HG02938 (cell line): ENCODE data around the gene SEMA3E.
"Not testable (repeated sequence)": the region's sequence is repeated elsewhere in the genome, so short reads cannot be mapped to it uniquely, and the experiment has no call there.

Experiments used
- ATAC-seq: cut with Tn5 transposase; IDR thresholded peaks from one replicate; pipeline ENCODE4 v1.9.1; 2021; ENCODE audit warnings: mild to moderate bottlenecking, moderate library complexity; ENCODE audit not compliant: unreplicated experiment

The SEMA3E gene

DNA sequence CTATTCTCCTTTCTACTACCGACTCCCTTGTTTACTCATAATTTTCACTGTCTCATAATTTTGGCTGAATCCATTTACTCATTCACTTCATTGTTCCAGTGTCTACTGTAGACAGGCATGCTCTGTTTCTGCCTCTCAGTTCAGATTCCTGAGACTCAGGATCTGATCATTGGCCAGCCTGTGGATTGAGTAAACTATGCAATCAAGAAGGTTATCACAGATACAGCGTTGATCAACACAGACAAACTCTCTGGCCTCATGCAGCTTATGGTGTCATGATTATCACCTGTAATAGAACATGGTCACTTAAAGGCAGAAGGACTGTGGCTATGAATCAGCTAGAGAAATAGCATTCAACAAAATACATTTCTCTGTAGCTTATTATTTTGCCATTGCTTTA lies 86.0 kb downstream of the SEMA3E start:
- ATAC-seq = no peak

DNA sequence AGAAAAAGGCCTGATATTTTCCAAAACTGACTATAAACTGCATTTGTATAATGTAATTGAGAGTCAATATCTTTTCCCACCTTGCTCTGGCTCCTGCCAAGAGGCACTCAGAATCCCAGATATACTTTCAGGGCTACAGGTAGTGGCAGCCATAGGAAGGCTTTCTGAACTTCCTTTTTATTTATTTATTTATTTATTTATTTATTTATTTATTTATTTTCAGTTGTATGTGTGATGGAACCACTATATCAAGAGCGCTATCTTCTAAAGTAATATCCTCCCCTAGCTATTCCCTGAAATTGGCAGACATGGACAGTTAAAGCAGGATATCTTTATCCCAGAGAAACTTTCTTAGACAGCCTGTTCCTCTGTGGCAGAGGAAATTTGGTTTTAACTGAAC lies 86.7 kb downstream of the SEMA3E start:
- no peak for ATAC-seq

DNA sequence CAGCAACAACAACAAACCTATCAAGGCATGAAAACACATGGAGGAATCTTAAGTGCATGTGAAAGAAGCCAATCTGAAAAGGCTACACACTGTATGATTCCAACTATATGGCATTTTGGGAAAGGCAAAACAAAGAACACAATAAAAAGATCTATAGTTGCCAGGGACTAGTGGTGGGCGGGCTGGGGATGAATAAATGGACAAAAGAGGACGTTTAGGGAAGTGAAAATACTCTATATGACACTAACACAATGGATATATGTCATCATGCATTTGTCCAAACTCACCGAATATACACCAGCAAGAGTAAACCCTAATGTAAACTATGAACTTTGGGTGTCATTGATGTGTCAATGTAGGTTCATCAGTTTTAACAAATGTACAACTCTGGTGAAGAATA lies 89.1 kb downstream of the SEMA3E start:
- no peak for ATAC-seq

- ATAC-seq = not testable (repeated sequence)
Measured at GRCh38 chr7:83552556-83552955, 96.4 kb downstream of the SEMA3E start.

- no peak for ATAC-seq
Measured at GRCh38 chr7:83550100-83550499, 98.8 kb downstream of the SEMA3E start.

- no peak for ATAC-seq
Measured at GRCh38 chr7:83548250-83548649, 100.7 kb downstream of the SEMA3E start.

- peak; percentile 97 for ATAC-seq
Measured at GRCh38 chr7:83547526-83547925, 101.4 kb downstream of the SEMA3E start.

GRCh38 chr7:83546586-83546985 lies 102.4 kb downstream of the SEMA3E start:
- no peak for ATAC-seq

- ATAC-seq = no peak
Measured at GRCh38 chr7:83541187-83541960, 107.6 kb downstream of the SEMA3E start.

DNA sequence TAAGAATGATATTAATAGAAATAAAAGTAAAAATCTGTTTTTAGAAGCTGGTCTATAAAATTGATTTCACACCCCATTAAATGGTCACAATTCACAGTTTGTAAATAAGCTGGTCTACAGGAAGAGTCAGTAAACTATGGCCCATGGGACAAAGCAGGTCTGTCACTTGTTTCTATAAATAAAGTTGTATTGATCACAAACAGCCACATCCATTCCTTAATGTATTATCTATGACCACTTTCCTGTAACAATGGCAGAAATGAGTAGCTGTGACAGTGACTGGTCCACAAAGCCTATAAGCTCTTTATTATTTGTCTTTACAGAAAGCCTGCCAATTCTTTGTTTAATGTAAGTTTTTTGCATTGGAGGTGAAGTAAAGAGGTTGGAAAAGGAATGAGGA lies 114.5 kb downstream of the SEMA3E start:
- ATAC-seq = no peak

- no peak for ATAC-seq
Measured at GRCh38 chr7:83532219-83532618, 116.7 kb downstream of the SEMA3E start.

GRCh38 chr7:83531766-83532165 lies 117.2 kb downstream of the SEMA3E start:
- ATAC-seq = no peak

- ATAC-seq = no peak
Measured at GRCh38 chr7:83528925-83529423, 120.0 kb downstream of the SEMA3E start.

DNA sequence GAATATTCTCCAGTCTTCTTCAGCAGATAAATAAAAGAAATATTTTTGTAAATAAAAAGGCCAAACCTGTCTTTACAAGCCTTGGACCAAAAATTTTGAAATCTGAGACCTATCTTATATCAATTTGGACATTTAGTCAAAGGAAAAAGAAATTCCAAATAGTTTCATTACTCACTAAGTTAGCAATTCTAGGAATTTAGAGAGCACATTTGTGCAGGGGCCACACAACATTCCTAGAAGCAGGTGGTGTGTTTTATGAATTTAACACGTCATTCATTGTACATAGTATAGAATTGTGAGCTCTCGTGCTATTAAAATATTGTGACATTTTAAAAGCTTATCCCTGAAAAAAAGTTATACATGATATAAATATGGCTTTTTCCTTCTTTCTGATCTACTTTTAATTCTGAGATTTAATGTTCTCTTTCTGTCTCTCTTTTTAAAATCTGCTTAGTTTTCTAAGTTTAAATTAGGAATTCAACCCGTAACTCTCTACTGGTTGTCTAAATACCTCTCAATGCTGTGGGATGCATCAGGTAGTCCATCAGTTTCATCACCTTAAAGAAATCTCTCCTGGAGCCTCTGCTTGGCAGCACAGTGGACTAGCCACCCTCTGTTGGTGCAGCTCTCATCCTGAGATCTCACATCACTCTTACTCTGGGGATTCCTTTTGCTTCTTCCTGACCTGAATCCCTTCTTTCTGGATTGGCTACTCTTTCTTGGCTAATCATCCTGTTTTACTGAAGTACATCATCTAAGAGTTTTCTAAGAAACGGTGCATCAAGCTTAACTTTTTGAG lies 124.5 kb downstream of the SEMA3E start:
- no peak for ATAC-seq

- no peak for ATAC-seq
Measured at GRCh38 chr7:83520726-83521125, 128.2 kb downstream of the SEMA3E start.

DNA sequence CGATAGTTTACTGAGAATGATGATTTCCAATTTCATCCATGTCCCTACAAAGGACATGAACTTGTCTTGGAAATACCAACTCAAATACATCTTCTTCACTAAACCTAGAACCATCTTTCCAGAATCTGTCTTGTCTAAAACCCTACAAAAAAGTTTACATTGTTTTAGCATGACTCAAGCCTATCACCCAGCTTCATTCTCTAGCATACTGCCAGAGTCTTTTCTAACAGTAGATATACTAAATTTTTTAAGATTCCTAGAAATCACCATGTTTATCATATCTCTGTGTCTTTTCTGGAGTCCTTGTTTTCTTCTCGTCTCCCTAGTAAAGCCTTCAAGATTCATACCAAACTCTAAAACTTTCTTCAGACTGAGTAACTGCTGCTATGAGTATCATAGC lies 129.7 kb downstream of the SEMA3E start:
- ATAC-seq = no peak

- ATAC-seq = no peak
Measured at GRCh38 chr7:83517035-83517700, 131.8 kb downstream of the SEMA3E start.

DNA sequence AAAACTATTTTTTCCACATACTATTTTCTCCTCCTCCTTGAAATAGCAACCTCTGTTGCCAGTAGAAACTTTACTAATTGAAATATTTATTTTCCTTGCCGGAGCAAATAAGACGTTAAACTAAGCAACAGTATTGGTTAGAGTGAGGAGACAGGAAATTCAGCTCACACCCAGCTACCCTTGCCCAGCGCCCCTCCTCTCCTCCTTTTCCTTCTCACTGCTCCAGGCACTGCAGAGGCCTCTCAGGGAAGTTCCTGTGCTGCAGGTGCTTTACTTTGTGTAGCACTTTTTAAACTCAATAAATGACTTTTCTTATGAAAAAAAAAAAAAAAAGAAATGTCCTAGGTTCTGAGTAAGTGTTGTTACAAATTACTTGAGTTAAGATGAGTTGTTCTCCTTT lies 134.0 kb downstream of the SEMA3E start:
- no peak for ATAC-seq

DNA sequence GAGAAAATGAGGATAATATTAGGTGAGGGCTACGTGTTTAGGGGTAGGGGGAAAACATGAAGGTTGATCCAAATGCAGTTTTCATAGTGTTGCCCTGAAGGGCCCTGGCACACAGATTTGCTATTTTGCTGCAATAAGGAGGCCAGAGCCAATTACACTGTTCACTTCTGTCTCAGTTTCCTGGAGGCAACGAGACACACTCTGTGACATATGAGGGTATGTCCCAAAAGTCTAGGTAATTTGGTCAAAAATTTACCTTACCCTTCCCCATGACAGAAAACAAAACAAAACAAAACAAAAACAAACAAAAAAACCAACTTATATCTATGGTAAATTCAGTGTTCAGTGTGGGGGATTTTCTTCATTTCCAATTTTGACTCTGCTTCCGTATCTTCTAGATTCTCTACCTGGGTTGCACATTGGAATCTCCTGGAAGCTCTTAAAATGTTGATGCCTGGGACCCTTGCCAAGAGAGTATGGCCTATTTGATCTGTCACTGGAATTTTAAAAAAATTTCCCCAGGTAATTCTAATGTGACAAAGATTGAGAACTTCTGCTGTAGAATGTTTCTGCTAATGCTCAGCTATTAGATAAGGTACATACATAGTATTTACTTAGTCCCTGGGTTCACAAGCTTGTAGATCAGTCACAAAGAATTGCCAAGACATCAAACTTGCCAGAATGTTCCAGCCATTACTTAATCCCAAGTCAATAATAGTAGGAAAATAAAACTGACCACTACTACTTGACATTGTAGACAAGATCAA lies 139.5 kb downstream of the SEMA3E start:
- no peak for ATAC-seq

DNA sequence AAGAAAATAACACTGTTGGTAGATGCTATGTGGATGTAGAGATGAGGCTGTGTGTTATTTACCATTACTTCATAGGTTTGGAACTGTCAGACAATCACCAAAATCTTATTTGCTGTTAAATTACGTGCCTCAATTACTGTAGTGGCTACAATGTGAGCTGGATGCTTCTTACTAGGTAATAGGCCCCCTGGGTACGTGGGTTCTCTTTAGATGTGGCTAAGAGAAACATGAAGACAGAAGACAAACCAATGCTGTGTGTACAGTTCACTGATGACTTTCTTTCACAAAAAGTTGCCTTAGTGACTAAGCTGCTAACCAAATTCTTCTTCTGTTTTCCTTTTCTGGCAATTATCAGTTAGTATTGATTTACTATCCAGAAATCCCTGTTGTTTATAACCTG lies 144.6 kb downstream of the SEMA3E start:
- ATAC-seq = no peak

DNA sequence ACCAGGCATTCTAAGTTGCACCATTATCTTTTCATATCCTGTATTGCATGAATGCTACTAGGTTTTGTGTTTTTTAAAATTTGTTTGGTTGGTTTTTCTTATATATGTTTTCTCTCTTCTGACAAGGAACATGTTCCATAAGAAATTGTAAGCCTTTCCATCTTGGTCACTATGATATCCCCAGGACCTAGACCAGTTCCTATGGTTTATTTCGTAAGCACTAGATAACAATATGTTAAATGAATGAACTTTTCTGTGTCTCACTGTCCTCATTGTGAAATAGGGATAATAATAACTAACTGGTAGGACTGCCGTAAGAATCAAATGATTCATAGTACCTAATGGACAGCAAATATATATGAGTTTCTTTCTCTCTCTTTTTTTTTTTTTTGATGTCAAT lies 146.3 kb downstream of the SEMA3E start:
- no peak for ATAC-seq
